GM12874 (cell line): ENCODE measurements around the gene RNF208.

Experiments used
- TF ChIP-seq, protein P1 (sequence below): IDR thresholded peaks from 2 replicates; pipeline ENCODE4 v1.5.1; 2011; ENCODE audit warnings: low read depth, mild to moderate bottlenecking, control low read depth, low read length, moderate library complexity; ENCODE audit not compliant: insufficient read depth

RNF208 gene

DNA sequence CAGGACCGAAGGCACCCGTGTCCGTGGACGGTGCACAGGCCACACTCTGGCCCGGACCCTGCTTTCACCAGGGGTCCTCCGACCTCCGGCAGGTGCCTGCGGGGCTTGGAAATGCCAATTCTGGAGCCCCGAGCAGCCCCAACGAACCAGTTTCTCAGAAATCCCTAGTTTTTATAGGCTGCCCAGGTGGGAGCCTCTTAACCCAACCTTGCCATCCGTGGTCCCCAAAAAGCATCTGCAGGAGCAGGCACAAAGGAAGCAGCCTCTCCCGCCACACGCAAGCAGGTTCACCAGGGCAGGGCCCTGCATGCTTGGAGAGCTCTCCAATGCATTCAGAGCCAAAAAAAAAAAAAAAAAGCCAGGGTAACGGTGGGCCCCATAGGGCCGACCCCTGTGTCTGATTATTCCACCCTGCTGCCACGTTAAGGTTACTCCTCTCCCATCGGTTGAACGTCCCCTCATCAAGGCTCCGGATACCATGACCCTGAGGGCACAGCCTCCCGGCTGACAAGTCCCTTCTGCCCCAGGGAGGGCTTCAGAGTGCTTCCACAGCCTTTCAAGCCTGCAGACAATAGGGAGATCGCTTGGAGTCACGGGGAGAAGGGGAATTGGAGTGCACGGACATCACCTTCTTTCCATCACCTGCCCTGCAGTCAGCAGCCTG lies 20.7 kb downstream of the RNF208 start:
- TF ChIP-seq, protein P1, sequence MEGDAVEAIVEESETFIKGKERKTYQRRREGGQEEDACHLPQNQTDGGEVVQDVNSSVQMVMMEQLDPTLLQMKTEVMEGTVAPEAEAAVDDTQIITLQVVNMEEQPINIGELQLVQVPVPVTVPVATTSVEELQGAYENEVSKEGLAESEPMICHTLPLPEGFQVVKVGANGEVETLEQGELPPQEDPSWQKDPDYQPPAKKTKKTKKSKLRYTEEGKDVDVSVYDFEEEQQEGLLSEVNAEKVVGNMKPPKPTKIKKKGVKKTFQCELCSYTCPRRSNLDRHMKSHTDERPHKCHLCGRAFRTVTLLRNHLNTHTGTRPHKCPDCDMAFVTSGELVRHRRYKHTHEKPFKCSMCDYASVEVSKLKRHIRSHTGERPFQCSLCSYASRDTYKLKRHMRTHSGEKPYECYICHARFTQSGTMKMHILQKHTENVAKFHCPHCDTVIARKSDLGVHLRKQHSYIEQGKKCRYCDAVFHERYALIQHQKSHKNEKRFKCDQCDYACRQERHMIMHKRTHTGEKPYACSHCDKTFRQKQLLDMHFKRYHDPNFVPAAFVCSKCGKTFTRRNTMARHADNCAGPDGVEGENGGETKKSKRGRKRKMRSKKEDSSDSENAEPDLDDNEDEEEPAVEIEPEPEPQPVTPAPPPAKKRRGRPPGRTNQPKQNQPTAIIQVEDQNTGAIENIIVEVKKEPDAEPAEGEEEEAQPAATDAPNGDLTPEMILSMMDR: no peak

DNA sequence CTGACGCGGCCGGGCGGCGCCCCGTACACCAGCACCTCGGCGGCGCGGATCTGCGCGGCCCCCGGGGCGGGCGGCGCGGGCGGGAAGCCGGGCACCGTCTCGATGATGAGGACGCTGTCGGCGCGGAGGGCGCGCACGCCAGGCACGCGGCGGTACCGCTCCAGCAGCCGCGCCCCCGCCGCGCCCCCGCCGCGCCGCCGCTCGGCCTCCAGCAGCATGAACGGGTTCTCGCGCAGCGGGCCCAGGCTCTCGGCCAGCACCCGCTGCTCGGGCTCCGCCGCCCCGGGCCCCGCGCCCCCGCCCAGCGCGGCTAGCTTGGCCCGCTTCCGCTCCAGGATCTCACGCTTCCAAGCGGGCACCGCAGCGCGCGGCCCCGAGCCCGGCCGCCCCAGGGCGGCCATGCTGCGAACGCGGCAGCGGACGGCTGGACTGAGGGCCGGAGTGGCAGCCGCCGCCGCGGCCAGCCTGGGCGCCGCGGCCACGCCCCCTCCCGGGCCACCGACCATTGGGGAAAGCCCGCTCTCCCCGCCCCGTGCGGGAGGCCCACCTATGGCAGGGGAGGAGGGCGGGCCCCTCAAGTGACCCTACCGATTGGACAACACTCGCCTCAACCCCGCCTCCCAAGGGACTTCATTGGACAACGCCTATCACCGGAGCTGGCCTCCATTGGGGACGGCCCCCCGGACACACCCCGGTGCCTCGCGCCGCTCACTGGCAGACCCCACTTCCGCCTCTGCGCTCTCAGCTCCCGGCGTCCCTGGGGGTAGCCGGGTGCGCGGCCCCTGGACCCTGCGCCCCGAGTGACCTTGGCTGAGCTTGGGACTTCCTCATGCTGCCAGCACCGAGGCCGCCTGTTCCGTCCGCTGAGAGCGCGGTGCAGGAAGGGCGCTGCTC lies 21.5 kb downstream of the RNF208 start, which contains the start of gene TPRN:
Gene TPRN (minus strand): TSS at position 431 of the 894 bp plus-strand sequence. CDS start 30 bp downstream, at position 401.
- TF ChIP-seq, protein P1: no peak

DNA sequence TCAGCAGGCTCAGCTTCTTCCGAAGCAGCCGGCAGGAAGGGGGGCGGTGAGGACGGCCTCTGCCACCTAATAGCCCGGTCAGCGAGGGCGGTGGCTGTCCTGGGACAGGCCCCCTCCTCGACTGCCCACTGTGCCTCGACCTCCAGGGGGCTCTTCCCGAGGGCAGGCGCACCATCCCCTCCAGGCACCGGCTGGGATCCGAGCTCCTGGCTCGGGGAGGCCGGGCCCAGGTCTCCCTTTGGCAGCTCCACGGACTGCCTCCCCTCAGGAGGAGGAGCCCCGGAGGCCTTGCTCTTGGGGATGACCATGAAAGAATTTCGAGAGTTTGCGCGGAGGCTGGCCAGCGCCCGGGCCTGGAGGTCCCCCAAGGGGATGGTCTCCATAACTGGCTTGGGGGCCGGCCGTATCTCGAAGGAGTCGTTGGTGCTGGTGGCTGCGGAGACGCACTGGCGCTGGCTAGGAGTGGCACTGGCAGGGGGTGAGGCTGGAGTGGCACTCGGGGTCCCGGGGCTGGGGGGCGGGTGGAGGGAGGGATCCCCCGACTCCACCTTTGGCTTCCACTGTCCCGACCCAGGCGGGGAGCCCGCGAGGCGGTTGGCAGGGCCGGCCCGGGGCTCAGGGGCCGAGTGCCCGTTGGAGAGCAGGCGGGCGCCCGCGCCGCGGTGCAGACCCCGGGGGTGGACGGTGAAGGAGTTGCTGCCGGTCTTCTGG lies 22.5 kb downstream of the RNF208 start:
- TF ChIP-seq, protein P1: no peak

DNA sequence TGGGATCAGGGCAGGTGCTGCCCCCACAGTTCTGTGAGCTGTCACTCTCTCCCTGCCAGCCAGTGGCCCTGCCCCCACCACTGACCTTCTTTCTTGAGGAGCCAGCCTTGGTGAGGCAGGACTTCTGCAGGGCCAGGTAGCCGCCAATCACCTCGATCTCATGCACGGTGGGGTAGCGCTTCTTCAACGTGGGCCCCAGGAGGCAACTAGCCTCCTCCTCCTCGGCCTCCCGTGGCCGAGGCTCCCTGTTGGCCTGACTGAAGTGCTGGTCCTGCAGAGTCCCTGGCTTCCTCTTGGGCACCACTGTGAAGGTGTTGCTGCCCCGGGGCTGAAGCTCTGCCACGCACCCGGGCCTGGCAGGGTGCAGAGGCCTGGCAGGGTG lies 23.1 kb downstream of the RNF208 start:
- TF ChIP-seq, protein P1: no peak

DNA sequence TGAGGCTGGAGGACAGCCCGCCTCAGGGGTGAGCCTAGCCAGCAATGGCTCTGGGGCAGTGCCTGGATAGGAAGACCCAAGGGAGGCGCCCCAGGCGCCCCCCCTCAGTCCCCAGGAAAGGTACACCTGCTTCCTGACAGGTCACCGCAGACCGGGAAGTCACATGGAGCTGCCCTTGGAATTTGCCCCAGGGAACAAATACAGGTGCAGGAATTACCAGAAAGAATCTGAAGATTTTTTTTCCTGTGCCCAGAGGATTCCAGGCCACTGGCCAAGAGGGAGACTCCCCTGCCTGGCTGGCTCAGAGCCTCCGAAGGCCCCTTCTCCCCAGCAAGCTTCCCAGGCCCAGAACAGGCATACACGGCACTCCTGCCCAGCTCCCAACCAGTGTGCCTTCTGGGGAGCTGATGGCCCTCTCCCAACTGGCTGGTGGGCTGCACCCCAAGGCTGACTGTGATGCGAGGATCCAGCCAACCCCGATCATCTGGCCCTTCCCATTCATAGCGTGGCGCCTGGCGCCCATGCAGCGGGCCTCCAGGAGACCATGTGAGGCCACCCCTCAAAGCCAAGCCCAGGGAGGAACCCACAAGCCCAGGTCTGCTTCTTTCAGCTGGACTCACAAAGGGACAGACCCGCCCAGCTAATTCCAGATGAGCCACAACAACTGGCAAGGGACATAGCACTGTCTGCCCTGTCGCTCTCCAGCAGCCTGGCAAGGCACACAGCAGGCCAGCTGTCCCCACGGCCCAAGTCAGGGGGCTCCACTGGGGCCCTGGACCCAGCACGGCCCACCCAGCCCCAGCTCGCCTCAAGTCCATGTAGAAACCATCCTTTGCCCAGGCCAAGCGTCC lies 23.8 kb downstream of the RNF208 start:
- TF ChIP-seq, protein P1: no peak

DNA sequence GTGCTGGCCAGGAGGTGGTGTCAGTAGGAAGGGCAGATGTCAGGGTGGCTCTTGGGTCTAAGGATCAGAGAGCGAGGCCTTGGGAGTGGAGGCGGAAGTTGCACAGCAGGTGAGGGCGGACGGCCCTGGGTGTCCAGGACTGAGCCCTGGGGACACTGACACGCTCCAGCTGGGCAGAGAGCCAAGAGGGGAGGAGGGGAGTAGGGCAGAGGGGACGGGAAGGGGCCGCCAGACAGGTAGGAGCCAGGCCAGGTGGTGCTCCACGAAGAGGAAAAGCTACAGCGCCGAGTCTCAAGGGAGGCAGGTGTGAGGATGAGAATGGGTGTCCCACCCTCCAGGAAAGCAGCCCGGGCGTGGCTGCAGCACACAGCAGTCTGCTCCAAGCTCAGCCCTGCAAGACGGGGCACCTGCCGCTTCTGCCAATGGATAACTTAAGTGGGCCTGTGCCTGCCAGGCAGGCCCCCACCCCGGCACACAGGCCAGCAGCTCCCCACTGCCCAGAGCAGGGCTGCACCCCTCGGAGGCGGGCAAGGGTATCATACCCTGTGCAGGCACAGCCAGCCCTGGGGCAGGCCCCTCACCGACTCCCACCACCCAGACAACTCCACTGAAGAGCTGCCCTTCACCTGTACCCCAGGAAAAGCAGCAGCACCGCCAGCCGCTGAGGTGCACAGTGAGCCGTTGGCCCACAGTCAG lies 26.4 kb downstream of the RNF208 start:
- TF ChIP-seq, protein P1: no peak
